ENCODE results near the gene HTT-AS. TPM values are rescaled to one million over a fixed set of nuclear protein-coding genes. Genes with fewer than 3 reads are reported as not detected.

Gene HTT-AS
- total and polyA plus RNA-seq, 2 of the 13 experiments (the other 11 are each of a cell fraction or from before 2014, with no cell fraction given) = not detected

GRCh38 chr4:3112201-3112600, 37.9 kb upstream of the HTT-AS start:
- 93% methylated on average over 4 of the region's 4 CpGs for WGBS (ENCODE audit: low lambda C conversion rate)
- Histone ChIP-seq H3K9ac (ENCODE audit: insufficient read depth, low read depth, low read length) (no peak overlapping the region), H3K4me3 (replicated peaks in 1 of 3; ENCODE audit: insufficient read depth in 1 of 3, low read depth in 2 of 3, low read length in 3 of 3) (no peak overlapping the region), H3K9me3 (ENCODE audit: low read length) (no peaks in the 10 kb centered on the region), H2AFZ (ENCODE audit: low read length) (no peak overlapping the region), H4K20me1 (ENCODE audit: insufficient read depth, low read length) (no peaks in the 10 kb centered on the region), H3K79me2 (ENCODE audit: insufficient read depth, low read length) (no peaks in the 10 kb centered on the region), H3K36me3 (replicated peaks in 1 of 2; ENCODE audit: control insufficient read depth in 1 of 2, insufficient read depth in 2 of 2, low read length in 2 of 2) (peaks cover 29 to 87% of the 10 kb centered on the region in 2 experiments), H3K27me3 (ENCODE audit: control insufficient read depth in 1 of 2, insufficient read depth in 2 of 2, low read length in 2 of 2) (no peaks in the 10 kb centered on the region), H3K27ac (ENCODE audit: extremely low read length, insufficient read depth, low read length) (no peak overlapping the region), H3K4me2 (ENCODE audit: low read depth, low read length) (no peak overlapping the region), H3K4me1 (ENCODE audit: insufficient read depth, low read length) (peaks cover 10% of the 10 kb centered on the region; the same call in 1 of the 2 replicates)
- BruUV-seq (replicated peaks) = no TSS peak
- ChIA-PET POLR2A (no interaction called here), CTCF (ENCODE audit: low intra/inter-chr PET ratio, low total read pairs) (no interaction called here)
- in situ Hi-C loops (cut with HindIII; ENCODE audit: extremely low pct_ligation_motif_present, low pct_unique_long_range_greater_than_20kb) = no loop called here
- intact Hi-C loops (cut with micrococcal nuclease; ENCODE audit: unreplicated experiment) = no loop called here
- DNase-seq (ENCODE audit: low spot score) (no peak), ATAC-seq (no peak), FAIRE-seq (no peak)
- no peak for TF ChIP-seq KLF13 (CRISPR knock-in tag; IDR thresholded peaks at IDR 0.05)
- TF ChIP-seq ZSCAN22 (CRISPR knock-in tag; IDR thresholded peaks at IDR 0.05) = no peak
- no peak for TF ChIP-seq FIP1L1 (IDR thresholded peaks at IDR 0.05; ENCODE audit: borderline replicate concordance, insufficient read depth, low read depth, low read length)

- CTCF ChIA-PET (ENCODE audit: low intra/inter-chr PET ratio, low total read pairs) = no interaction called here
- BruUV-seq (replicated peaks) = no TSS peak
- ATAC-seq (no peak), FAIRE-seq (no peak), DNase-seq (ENCODE audit: low spot score) (no peak)
- peaks cover 10% of the 10 kb centered on the region; the same call in 1 of the 2 replicates for H3K4me1 ChIP-seq (ENCODE audit: insufficient read depth, low read length)
- H4K20me1 ChIP-seq (ENCODE audit: insufficient read depth, low read length) = no peaks in the 10 kb centered on the region
- no peaks in the 10 kb centered on the region for H3K79me2 ChIP-seq (ENCODE audit: insufficient read depth, low read length)
- peaks cover 27 to 83% of the 10 kb centered on the region in 2 experiments for H3K36me3 ChIP-seq (replicated peaks in 1 of 2; ENCODE audit: control insufficient read depth in 1 of 2, insufficient read depth in 2 of 2, low read length in 2 of 2)
- H2AFZ ChIP-seq (ENCODE audit: low read length) = no peak overlapping the region
- in situ Hi-C loops (cut with HindIII; ENCODE audit: extremely low pct_ligation_motif_present, low pct_unique_long_range_greater_than_20kb) (no loop called here), intact Hi-C loops (cut with micrococcal nuclease; ENCODE audit: unreplicated experiment) (no loop called here)
- no peak overlapping the region for H3K4me3 ChIP-seq (replicated peaks in 1 of 3; ENCODE audit: insufficient read depth in 1 of 3, low read depth in 2 of 3, low read length in 3 of 3)
- POLR2A ChIA-PET = no interaction called here
- H3K9ac ChIP-seq (ENCODE audit: insufficient read depth, low read depth, low read length) = no peak overlapping the region
- no peak overlapping the region for H3K4me2 ChIP-seq (ENCODE audit: low read depth, low read length)
- H3K27me3 ChIP-seq (ENCODE audit: control insufficient read depth in 1 of 2, insufficient read depth in 2 of 2, low read length in 2 of 2) = no peaks in the 10 kb centered on the region
- no peaks in the 10 kb centered on the region for H3K9me3 ChIP-seq (ENCODE audit: low read length)
- no peak overlapping the region for H3K27ac ChIP-seq (ENCODE audit: extremely low read length, insufficient read depth, low read length)
- 92% methylated on average over 5 of the region's 5 CpGs for WGBS (ENCODE audit: low lambda C conversion rate)
- TF ChIP-seq ZSCAN12 (CRISPR knock-in tag; IDR thresholded peaks at IDR 0.05) = no peak
- TF ChIP-seq, protein P1, sequence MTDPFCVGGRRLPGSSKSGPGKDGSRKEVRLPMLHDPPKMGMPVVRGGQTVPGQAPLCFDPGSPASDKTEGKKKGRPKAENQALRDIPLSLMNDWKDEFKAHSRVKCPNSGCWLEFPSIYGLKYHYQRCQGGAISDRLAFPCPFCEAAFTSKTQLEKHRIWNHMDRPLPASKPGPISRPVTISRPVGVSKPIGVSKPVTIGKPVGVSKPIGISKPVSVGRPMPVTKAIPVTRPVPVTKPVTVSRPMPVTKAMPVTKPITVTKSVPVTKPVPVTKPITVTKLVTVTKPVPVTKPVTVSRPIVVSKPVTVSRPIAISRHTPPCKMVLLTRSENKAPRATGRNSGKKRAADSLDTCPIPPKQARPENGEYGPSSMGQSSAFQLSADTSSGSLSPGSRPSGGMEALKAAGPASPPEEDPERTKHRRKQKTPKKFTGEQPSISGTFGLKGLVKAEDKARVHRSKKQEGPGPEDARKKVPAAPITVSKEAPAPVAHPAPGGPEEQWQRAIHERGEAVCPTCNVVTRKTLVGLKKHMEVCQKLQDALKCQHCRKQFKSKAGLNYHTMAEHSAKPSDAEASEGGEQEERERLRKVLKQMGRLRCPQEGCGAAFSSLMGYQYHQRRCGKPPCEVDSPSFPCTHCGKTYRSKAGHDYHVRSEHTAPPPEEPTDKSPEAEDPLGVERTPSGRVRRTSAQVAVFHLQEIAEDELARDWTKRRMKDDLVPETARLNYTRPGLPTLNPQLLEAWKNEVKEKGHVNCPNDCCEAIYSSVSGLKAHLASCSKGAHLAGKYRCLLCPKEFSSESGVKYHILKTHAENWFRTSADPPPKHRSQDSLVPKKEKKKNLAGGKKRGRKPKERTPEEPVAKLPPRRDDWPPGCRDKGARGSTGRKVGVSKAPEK (CRISPR knock-in tag; IDR thresholded peaks at IDR 0.05; ENCODE audit: borderline replicate concordance) = no peak
- no peak for TF ChIP-seq GATAD2A (CRISPR knock-in tag; IDR thresholded peaks at IDR 0.05)
- no peak for TF ChIP-seq ZNF577 (CRISPR knock-in tag; IDR thresholded peaks at IDR 0.05; ENCODE audit: borderline replicate concordance, low read depth)
- no peak for TF ChIP-seq ZMYM4 (CRISPR knock-in tag; IDR thresholded peaks at IDR 0.05)
- TF ChIP-seq ZC3H13 (CRISPR knock-in tag; IDR thresholded peaks at IDR 0.05) = no peak
- no peak for TF ChIP-seq GZF1 (CRISPR knock-in tag; IDR thresholded peaks at IDR 0.05)
- TF ChIP-seq ZNF788 (CRISPR knock-in tag; IDR thresholded peaks at IDR 0.05; ENCODE audit: borderline replicate concordance) = no peak
- TF ChIP-seq NR2C2 (CRISPR knock-in tag; IDR thresholded peaks at IDR 0.05; ENCODE audit: borderline replicate concordance) = no peak
- no peak for TF ChIP-seq ZNF138 (CRISPR knock-in tag; IDR thresholded peaks at IDR 0.05; ENCODE audit: low read depth)
- no peak for TF ChIP-seq XRCC5 (optimal IDR thresholded peaks at IDR 0.05; ENCODE audit: low read length)
- no peak for TF ChIP-seq ZNF576 (CRISPR knock-in tag; IDR thresholded peaks at IDR 0.05)
These were observed 37.1 kb upstream of the HTT-AS start for GRCh38 chr4:3111461-3111860.
